Measurements from ENCODE around the gene IMMT.
"Not testable (repeated sequence)": the region's sequence is repeated elsewhere in the genome, so short reads cannot be mapped to it uniquely, and the experiment has no call there.

- TF ChIP-seq CTCF (conservative IDR thresholded peaks at IDR 0.05; ENCODE audit: low read depth in 2 of 2); ZNF114 (CRISPR knock-in tag; IDR thresholded peaks at IDR 0.05); POLR2AphosphoS5 (IDR thresholded peaks at IDR 0.05; ENCODE audit: low read depth): not testable (repeated sequence)
These were observed 5.3 kb upstream of the IMMT start for GRCh38 chr2:86200564-86200963.
